ENCODE results near the gene CCDC8.

DNA sequence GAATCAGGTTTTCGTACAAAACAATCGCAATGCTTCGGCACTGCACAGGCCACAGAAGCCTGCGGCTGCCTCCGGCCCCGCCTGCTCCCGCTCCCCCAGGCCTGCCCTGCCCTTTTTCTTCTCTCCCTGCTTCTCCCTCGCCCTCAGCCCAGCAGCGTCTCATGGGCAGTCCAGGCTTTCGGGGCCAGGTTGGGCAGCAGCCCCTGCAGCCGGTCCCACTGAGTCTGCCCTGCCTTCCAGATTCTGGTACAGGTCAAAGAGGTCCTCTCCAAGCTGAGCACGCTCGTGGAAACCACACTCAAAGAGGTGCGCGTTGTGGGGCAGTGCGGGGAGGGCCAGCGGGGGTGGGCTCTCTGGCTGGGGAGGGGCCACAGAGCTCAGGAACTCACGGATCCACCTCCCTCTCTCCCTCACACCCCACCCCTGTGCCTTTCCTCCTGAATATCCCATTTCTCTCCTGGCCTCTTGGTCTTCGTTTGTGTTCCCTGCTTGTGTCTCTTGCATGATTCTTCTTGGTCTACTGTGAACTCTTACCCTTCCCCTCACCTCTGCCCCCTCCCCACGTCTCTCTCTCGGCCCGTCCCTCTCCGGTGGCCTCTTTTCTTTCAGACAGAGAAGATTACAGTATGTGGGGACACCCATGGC lies 30.1 kb downstream of the CCDC8 start:
- TF ChIP-seq, protein P1, sequence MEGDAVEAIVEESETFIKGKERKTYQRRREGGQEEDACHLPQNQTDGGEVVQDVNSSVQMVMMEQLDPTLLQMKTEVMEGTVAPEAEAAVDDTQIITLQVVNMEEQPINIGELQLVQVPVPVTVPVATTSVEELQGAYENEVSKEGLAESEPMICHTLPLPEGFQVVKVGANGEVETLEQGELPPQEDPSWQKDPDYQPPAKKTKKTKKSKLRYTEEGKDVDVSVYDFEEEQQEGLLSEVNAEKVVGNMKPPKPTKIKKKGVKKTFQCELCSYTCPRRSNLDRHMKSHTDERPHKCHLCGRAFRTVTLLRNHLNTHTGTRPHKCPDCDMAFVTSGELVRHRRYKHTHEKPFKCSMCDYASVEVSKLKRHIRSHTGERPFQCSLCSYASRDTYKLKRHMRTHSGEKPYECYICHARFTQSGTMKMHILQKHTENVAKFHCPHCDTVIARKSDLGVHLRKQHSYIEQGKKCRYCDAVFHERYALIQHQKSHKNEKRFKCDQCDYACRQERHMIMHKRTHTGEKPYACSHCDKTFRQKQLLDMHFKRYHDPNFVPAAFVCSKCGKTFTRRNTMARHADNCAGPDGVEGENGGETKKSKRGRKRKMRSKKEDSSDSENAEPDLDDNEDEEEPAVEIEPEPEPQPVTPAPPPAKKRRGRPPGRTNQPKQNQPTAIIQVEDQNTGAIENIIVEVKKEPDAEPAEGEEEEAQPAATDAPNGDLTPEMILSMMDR (IDR thresholded peaks at IDR 0.05) = no peak
- TF ChIP-seq ZFX (IDR thresholded peaks at IDR 0.05; ENCODE audit: borderline replicate concordance) = no peak
